Measurements from ENCODE around the gene MARCKSL1.
A peak's percentile ranks its signal among the peaks of the same experiment; 100 is the strongest.

MARCKSL1 gene

GRCh38 chr1:32337855-32338636, 2.0 kb upstream of the MARCKSL1 start:
- TF ChIP-seq CTCF (conservative IDR thresholded peaks at IDR 0.05; ENCODE audit: low read depth, low read length): no peak
- no peak for DNase-seq (ENCODE audit: low read depth)
- H3K4me3 ChIP-seq (ENCODE audit: low read depth, low read length): no peak overlapping the region

DNA sequence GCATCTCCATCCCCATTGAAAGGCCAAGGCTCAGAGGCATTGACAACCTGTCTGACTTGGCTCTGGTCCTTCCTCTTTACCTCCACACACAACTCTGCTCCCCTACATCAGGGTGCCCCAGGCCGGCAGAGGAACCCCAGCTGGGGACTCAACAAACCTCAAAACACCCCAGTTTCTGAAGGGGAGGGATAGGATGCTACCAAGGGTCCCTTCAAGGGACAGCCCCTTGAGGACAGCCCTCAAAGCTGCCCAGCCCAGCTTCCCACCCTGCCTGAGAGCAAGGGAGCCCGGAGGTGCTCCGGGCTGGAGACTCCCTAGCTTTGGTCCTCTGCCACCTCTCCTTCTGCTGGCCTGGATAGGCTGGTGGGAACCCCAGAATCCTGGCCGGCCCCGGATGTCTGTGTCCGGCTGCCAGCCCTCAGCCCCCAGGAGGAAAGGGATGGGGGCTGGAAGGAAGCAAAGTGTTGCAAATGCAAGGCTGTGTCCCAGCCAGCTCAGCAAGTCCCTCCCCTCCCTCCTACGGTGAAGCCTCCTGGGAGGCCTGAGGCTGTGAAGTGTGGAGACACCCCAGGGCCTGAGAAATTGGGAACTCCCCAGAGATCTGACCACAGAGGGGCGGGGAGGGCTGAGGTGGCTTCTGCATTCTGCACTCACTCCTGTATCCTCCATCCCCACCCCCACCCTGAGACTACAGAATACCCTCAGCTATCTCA, 1.1 kb upstream of the MARCKSL1 start:
- H3K4me3 ChIP-seq (ENCODE audit: low read depth, low read length): no peak overlapping the region
- no peak for TF ChIP-seq CTCF (conservative IDR thresholded peaks at IDR 0.05; ENCODE audit: low read depth, low read length)
- DNase-seq (ENCODE audit: low read depth): peak; percentile 75

GRCh38 chr1:32336591-32336932, 529 bp upstream of the MARCKSL1 start:
- no peak for DNase-seq (ENCODE audit: low read depth)
- peak overlapping the region; percentile 70 for H3K4me3 ChIP-seq (ENCODE audit: low read depth, low read length)
- TF ChIP-seq CTCF (conservative IDR thresholded peaks at IDR 0.05; ENCODE audit: low read depth, low read length): no peak

GRCh38 chr1:32335535-32335789, 571 bp downstream of the MARCKSL1 start:
- no peak for TF ChIP-seq CTCF (conservative IDR thresholded peaks at IDR 0.05; ENCODE audit: low read depth, low read length)
- no peak for DNase-seq (ENCODE audit: low read depth)
- H3K4me3 ChIP-seq (ENCODE audit: low read depth, low read length): peak overlapping the region; percentile 70

DNA sequence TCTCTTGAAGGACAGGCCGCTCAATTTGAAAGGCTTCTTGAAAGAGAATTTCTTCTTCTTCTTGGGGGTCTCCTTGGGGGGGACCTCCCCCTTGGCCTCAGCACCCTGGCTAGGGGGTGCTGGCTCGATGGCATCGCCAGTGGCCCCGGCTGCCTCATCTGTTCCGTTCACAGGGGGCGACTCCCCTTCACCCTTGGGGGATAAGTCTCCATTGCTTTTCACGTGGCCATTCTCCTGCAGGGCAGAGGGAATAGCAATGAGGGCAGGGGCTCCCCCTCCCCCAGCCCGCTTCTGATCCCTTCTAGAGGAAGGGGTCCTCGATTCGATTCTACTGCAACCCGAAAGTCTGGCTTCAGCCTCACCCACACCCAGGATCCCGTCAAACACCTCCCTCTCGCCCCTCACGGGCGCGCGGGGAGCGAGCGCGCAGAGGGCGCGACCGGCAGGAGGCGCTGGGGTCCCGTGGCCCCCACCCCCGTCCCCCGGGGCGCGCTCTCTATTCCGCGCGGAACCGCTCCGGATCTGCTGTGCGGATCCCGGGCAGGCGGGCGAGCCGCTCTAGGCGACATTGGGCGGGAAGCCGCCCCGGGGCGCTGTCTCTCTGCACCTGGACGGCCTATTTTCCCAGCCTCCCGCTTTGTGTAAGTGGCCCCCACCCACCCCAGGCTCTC, 1.0 kb downstream of the MARCKSL1 start:
- H3K4me3 ChIP-seq (ENCODE audit: low read depth, low read length): peak overlapping the region; percentile 70
- no peak for DNase-seq (ENCODE audit: low read depth)
- TF ChIP-seq CTCF (conservative IDR thresholded peaks at IDR 0.05; ENCODE audit: low read depth, low read length): peak; percentile 54

DNA sequence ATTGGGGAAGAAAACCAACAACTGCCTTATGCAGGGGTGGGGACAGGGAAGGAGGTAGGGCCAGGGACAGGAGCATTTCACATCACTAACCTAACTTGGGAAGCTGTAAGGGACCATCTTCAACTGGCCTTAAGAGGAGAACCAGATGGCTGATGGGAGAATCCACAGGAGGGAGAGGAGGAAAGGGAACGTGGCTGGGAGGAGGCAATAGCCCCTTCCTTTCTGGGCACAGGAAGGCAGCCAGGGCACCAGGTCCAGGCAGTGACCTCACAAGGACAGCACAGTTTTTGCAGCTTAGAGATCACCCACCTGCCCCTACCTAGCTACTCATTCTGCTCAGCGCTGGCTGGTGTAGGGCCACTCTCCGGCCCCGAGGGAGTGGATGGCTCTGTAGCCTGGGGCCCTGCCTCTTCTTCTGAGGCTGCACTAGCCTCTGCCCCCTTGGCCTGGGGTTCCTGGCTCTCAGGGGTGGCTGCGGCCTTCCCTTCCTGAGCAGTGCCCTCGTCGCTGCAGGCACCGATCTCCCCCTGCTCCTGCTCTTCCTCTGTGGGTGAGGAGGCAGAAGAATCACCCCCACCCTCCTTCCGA, 1.7 kb downstream of the MARCKSL1 start:
- DNase-seq (ENCODE audit: low read depth): no peak
- peak overlapping the region; percentile 70 for H3K4me3 ChIP-seq (ENCODE audit: low read depth, low read length)
- no peak for TF ChIP-seq CTCF (conservative IDR thresholded peaks at IDR 0.05; ENCODE audit: low read depth, low read length)

All from choroid plexus epithelial cell (primary cell).